SK-N-SH treated with all-trans-retinoic acid at 6 μM for 48 hours (cell line): ENCODE results near the gene PAEP.

ENCODE experiments used
- BACH2 ChIP-seq: fragments of 250-450 bp; sonication (Bioruptor Pico); IDR thresholded peaks from 2 replicates; pipeline ENCODE4 v1.9.0; 2021; ENCODE audit warnings: mild to moderate bottlenecking, borderline replicate concordance
- ESRRG ChIP-seq: fragments of 250-450 bp; sonication (Bioruptor Pico); IDR thresholded peaks from 2 replicates; pipeline ENCODE4 v1.6.1; 2021; ENCODE audit warnings: mild to moderate bottlenecking
- GLIS3 ChIP-seq: fragments of 250-450 bp; sonication (Bioruptor Pico); IDR thresholded peaks from 2 replicates; pipeline ENCODE4 v1.5.0; 2020; ENCODE audit warnings: mild to moderate bottlenecking, moderate library complexity
- PATZ1 ChIP-seq: fragments of 250-450 bp; sonication (Bioruptor Pico); IDR thresholded peaks from 2 replicates; pipeline ENCODE4 v1.8.0; 2020; ENCODE audit warnings: mild to moderate bottlenecking, moderate library complexity, borderline replicate concordance
- POU6F1 ChIP-seq: fragments of 250-450 bp; sonication (Bioruptor Pico); IDR thresholded peaks from 2 replicates; pipeline ENCODE4 v1.8.0; 2021; ENCODE audit warnings: low read depth, mild to moderate bottlenecking, moderate library complexity, borderline replicate concordance
- PPARA ChIP-seq: fragments of 250-450 bp; sonication (Bioruptor Pico); IDR thresholded peaks from 2 replicates; pipeline ENCODE4 v1.5.0; 2020; ENCODE audit warnings: mild to moderate bottlenecking, borderline replicate concordance
- SNAI2 ChIP-seq: fragments of 250-450 bp; sonication (Bioruptor Pico); IDR thresholded peaks from 2 replicates; pipeline ENCODE4 v1.5.0; 2020; ENCODE audit warnings: mild to moderate bottlenecking, moderate library complexity
- TOX ChIP-seq: fragments of 250-450 bp; sonication (Bioruptor Pico); IDR thresholded peaks from 2 replicates; pipeline ENCODE4 v1.8.0; 2021; ENCODE audit warnings: mild to moderate bottlenecking, moderate library complexity, borderline replicate concordance
- ZFP3 ChIP-seq: fragments of 250-450 bp; sonication (Bioruptor Pico); IDR thresholded peaks from 2 replicates; pipeline ENCODE4 v1.5.0; 2020; ENCODE audit warnings: mild to moderate bottlenecking, moderate library complexity
- ZNF70 ChIP-seq: fragments of 450-650 bp; formaldehyde crosslinking; IDR thresholded peaks from 2 replicates; pipeline ENCODE4 v1.5.0; 2020; ENCODE audit warnings: mild to moderate bottlenecking, moderate library complexity
- TF ChIP-seq, protein P1 (sequence below): fragments of 250-450 bp; sonication (Bioruptor Pico); IDR thresholded peaks from 2 replicates; pipeline ENCODE4 v1.5.1; 2020; ENCODE audit warnings: low read depth, mild to moderate bottlenecking, moderate library complexity

- TF ChIP-seq TOX (CRISPR knock-in tag) (no peak), PPARA (CRISPR knock-in tag) (no peak), ZFP3 (CRISPR knock-in tag) (no peak), PATZ1 (CRISPR knock-in tag) (no peak), ZNF70 (CRISPR knock-in tag) (no peak), POU6F1 (CRISPR knock-in tag) (no peak), BACH2 (CRISPR knock-in tag) (no peak), SNAI2 (CRISPR knock-in tag) (no peak), GLIS3 (CRISPR knock-in tag) (no peak), ESRRG (CRISPR knock-in tag) (no peak)
- TF ChIP-seq, protein P1, sequence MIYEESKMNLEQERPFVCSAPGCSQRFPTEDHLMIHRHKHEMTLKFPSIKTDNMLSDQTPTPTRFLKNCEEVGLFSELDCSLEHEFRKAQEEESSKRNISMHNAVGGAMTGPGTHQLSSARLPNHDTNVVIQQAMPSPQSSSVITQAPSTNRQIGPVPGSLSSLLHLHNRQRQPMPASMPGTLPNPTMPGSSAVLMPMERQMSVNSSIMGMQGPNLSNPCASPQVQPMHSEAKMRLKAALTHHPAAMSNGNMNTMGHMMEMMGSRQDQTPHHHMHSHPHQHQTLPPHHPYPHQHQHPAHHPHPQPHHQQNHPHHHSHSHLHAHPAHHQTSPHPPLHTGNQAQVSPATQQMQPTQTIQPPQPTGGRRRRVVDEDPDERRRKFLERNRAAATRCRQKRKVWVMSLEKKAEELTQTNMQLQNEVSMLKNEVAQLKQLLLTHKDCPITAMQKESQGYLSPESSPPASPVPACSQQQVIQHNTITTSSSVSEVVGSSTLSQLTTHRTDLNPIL (CRISPR knock-in tag): no peak
Observed at GRCh38 chr9:135611875-135612209, 50.3 kb downstream of the PAEP start.
